HG03571 (cell line): ENCODE results near the gene TRIM9.
A peak's percentile ranks its signal among the peaks of the same experiment; 100 is the strongest.
"Not testable (repeated sequence)": the region's sequence is repeated elsewhere in the genome, so short reads cannot be mapped to it uniquely, and the experiment has no call there.

Experiments
- ATAC-seq: cut with Tn5 transposase; IDR thresholded peaks from one replicate; pipeline ENCODE4 v1.9.1; 2021; ENCODE audit not compliant: unreplicated experiment

The TRIM9 gene

DNA sequence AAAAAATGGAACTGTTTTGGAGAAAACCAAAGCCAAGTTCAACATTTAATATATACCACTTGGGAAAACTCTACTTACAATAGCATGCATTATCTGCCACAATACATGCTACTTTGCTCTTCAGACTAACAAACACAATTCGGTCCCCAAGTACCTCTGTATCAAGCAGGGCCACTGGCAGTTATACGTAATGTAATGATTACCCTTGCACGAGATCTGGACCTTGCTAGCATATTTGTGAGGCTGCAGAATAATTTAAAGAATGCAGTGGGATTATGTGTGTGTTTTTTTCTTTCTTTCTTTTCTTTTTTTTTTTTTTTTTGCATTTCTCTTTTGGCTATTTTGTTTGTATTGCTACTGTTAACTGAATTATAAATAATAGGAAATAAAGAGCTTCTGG is 127.8 kb downstream of the TRIM9 start:
- ATAC-seq: no peak

DNA sequence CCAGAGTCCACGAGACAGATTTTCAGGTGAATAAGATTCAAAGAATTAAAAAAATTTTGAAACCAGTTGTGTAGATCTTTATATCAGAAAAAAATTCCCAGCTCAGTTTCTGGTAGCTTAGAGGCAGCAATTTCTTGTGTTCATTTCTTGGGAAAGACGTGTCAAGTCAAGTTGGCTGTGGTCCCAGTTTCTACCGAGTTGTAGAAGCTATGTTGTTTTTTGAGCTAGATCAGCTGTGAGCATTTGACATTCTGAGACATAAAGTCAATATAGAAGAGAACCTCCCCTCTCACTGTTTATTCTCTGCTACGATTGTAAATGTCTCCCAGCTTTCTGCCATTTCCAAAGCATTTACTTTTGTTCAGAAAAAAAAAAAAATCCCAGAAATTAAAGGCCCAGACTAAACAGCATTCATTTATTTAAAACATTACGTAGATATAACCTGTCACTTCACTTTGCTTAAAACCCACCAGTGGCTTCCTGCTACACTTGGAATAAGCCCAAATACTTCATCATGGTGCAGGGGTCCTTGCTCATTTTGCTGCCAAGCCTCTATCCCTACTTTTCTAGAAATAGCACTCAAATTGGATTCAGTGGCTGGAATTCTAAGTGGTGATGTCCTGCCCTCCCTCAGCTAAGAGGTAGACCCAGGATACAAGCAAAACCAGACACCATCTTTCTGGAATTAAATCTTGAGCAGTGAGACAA is 130.1 kb downstream of the TRIM9 start:
- ATAC-seq: no peak

DNA sequence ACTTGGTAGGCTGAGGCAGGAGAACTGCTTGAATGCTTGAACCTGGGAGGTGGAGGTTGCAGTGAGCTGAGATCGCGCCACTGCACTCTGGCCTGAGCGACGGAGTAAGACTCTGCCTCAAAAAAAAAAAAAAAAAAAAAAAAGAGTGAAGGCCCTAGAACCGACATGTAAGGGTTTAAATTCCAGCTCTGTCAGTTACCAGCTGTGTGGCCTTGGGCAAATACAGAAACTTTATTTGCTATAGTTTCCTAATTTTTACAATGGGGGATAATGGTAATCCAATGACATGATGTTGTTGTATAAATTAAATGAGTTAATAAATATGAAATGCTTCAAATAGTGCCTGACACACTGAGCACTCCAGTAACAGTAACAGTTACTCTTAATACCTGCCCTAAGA is 131.0 kb downstream of the TRIM9 start:
- no peak for ATAC-seq

DNA sequence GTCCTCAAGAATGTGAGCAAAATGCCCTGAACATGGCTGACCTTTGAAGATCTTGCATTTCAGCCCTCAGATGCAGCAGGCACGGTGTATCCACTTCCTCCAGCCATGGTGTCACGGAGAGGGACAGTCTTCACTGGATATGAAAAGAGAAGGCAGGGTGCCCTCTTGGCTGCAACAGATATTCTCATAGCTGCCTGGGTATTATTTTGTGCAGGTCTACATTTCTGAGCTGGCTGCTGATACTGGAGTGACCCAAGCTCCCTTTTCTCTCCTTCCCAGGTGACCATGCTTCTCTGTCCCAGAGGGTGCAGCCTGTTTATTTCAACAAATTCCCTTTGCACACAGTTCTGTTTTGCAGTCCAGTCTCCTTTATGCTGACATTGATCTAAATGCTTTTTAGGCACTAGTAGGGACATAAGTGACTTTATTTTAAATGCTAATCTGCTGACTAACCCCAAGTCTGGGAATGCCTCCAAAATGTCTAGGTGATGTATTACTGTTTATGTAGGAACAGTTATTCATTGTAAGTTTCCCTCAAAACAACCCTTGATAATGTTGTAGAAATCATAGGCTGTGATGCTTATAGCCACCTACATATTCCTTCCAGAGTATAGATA is 133.2 kb downstream of the TRIM9 start:
- ATAC-seq: no peak

DNA sequence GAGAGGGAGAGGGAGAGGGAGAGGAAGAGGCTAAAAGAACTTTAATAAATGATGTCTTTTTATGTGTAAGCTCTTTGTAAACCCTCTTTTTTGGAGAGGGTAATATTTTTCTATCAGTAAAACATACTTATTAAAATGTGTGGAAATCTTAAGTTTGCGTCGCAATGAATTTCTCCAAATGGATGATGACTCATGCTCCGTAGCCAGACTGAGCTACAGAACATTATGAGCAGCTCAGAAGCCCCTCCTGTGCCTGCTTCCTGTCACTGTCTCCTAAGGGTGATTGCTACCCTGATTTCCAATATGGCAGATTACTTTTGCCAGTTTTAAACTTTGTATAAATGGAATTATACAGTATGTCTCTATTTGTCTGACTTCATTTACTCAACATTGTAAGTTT is 137.6 kb downstream of the TRIM9 start:
- no peak for ATAC-seq

DNA sequence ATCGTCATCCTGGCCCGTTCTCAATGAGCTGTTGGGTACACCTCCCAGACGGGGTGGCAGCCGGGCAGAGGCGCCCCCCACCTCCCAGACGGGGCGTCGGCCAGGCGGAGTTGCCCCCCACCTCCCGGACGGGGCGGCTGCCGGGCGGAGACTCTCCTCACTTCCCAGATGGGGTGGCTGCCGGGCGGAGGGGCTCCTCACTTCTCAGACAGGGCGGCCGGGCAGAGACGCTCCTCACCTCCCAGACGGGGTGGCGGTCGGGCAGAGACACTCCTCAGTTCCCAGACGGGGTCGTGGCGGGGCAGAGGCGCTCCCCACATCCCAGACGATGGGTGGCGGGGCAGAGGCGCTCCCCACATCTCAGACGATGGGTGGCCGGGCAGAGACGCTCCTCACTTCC is 138.5 kb downstream of the TRIM9 start:
- not testable (repeated sequence) for ATAC-seq

DNA sequence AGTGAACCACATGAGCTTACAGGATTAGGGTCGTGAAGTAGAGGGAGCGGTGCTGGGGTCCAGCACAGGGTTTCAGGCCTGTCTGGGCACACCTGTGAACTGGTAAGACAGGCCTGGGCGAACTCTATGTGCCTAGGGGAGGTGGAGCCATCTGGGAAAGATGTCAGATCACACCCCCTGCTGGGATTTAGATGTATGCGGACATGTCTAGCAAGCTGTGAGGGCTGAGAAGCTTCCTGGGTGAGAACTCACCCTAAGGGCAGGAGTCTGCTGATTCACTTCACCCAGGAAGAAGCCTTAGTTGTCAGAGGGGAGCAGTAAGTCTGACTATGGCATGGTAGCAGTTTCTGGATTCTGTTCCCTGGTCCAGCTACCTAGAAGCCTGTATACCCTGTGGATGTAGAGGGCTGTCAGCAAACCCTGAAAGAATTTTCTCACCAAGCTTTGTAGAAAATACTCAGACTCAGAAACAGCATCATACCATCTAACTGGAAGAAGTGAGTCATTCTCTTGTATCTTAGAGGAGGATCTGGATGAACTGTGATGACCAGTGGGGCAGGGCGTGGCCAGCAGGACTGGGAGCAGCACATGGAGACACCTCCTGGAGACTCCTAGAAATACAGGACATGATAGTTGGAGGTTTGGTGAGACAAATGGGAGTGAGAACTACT is 139.4 kb downstream of the TRIM9 start:
- no peak for ATAC-seq

DNA sequence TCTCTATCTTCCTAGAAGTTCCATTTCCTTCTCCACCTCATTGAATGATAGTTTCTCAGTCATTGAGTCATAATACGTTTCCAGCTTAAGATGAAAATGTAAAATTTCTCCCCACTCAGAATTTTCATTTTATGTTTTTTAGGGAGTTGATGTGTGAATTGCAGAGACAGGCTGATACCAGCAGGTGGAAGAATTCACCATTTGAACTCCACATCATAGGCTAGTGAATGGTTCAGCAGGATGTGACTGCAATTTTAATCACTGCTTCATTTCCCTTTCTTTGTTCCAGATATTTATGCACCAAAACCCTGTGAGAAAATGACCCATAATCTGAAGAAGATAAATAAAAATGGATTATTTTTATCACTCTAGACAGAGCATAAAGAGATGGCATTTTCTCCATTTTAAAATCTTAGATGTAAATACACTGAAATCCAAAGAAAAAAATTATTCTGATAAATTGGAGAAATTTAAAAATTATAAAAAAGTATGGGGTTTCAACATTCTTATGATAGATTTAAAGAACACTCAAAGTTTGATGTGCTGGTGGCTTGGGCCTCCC is 140.0 kb downstream of the TRIM9 start:
- no peak for ATAC-seq

DNA sequence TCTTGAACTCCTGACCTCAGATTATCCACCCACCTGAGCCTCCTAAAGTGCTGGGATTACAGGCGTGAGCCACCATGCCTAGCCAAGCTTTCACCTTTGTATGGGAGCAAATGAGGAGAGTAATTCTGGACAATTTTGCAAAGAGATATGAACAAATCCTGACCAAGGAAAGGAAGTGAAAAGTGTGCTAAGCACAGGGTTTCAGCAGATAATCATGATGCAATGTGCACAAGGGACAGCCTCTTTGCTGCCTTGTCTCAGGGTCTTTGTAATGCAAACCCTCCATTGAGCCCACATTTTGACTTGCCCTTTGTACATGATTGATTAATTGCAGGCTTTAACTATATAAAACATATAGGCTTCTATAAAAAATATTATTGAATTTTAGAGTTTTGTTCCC is 141.4 kb downstream of the TRIM9 start:
- no peak for ATAC-seq

DNA sequence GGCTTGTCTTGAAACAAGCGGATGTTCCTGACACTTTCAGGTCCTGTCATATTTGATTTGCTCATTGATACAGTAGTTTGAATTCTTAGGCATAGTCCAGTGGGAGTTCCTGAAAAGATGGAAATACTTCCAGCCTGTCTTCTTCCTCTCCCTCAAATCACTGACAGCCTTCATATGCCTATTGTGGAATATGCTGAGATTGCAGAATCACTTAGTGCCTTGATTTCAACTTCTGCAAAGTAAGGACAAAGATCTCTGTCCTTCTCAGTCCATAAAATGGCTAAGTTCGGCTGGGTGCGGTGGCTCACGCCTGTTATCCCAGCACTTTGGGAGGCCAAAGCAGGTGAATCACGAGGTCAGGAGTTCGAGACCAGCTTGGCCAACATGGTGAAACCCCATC is 143.9 kb downstream of the TRIM9 start:
- ATAC-seq: no peak

DNA sequence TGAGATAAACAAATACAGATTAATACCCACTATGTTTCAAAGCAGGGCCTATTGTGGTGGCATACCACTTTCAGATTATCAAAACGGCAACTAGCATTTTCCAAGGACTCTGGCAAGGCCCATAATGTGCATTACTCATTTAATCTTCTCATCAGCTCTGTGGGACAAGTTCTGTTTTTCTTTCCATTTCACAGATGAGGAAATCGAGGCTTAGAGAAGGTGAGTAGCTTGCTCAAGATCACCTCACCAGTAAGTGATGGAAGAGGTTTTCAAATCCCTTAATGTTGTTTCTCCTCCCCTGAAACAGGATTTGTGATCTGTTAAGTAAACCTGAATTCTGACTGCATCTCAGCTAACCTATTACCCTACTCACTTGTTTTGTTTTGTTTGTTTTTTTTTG is 146.7 kb downstream of the TRIM9 start:
- no peak for ATAC-seq

DNA sequence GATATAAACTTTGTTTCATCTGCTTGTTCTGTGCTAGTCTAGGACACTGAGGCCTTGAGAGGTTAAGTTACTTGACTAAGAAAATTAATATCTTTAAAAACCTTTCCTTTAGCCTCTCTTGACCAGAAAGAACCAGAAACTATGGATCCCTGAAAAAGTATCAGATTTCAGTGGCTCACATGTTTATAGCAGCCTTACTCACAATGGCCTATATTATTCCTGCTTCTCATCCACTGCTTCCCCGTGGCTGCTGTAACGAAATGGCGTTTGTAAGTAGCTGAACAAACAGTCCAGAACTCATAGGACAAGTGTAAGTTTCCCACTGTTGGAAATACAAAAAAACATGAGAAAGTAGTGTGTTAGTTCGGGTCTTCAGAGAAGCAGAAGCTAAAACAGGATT is 147.5 kb downstream of the TRIM9 start:
- ATAC-seq: no peak

DNA sequence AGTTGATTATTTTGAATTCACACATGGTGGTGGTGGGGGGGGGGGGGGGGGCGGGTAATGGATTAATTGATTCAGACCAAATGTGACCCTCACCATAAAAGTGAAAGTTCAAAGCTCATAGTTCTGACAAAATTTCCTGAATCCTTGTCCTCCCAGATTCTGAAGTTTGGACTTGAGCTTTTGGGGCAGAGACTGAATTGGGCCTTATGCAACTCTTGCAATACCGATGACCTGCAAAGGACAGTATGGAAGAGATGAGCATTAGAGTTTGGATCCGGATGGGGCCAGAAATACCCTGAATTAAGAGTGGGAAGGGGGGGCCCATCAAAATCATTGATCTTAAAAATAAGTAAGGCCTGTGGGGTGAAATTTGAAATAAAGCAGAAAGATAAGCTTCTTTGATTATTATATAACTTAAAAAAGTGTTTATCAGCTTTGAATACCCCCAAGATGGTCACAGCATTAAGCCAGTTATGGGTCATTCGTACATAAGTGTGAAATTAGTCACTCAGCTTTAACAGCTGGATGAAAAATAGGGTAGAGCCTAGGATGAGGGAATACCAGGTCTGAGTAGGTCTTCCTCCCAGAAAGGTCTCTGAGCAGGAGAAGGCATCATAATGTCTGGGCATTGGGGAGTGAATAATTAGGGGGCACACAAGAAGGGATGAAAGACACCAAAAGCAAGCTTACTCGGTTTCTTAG is 148.5 kb downstream of the TRIM9 start:
- ATAC-seq: no peak

DNA sequence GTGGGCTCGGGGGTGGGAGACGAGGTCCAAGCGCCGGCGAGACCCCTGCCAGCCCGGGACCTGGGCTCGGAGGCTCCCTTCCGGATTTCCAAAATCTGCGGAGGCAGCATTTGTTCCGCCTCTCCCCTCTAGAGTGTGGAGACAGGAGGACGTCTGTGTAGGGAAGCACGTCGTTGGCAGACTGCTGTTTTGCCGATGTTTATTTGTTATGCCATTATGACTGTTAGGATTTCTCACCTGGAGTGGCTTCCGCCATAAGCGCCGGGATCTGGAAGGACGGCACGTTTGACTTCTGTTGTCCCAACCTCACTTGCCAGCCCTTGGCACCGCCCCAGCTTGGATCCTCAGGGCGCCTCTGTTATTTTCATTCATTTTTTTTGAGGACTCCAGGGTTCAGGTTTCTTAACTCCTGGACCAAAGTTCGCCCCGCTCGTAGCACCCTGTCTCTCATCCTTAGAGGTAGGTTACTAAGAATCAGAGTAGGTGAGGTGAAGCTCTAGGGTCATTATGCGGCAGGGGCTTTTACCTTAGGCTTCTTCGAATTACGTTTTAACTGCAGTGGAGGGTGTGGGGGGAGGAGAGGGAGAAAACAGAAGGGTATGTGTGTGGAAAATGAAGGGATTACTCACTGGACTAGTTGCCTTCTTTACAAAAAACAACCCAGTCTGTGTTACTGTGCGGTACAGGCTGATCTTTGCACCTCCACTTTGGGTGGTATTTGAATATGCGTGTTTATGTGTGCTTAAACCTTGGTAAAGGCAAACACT is 150.1 kb downstream of the TRIM9 start:
- no peak for ATAC-seq

DNA sequence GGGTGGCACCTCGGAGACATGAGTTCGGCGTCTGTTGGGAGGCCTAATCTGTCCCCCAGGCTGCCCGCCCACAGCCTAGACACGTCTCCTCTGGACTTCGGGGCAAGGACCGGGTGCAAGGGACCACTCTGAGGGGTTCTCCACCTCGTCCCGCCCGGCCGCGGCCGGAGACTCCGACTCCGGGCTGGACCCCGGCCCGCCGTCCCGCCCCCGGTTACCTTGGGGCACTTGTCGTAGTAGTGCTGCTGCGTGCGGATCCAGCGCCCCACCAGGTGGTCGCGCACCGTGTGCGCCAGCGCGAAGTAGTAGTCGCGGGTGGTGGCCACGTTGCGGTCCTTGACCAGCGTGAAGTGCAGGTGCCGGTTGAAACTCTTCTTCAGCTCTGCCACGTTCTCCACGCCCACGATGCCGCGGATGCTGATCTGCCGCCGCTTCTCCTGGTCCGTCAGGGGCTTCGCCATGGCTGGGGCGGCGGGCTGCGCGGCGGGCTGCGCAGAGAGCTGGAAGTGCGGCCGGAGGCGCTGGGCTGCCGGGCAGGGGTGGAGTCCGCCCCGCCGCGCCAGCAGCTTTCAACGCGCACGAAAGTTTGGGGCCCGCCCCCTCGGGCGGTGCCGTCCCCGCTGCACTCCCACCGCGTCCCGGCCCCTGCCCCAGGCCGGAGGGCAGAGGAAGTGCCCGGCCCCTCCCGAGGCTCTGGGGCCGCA is 150.8 kb downstream of the TRIM9 start, which contains the start of gene PYGL:
Gene PYGL (minus strand): TSS at position 541 of the 704 bp plus-strand sequence. CDS start 80 bp downstream, at position 461.
- peak; percentile 60 for ATAC-seq

DNA sequence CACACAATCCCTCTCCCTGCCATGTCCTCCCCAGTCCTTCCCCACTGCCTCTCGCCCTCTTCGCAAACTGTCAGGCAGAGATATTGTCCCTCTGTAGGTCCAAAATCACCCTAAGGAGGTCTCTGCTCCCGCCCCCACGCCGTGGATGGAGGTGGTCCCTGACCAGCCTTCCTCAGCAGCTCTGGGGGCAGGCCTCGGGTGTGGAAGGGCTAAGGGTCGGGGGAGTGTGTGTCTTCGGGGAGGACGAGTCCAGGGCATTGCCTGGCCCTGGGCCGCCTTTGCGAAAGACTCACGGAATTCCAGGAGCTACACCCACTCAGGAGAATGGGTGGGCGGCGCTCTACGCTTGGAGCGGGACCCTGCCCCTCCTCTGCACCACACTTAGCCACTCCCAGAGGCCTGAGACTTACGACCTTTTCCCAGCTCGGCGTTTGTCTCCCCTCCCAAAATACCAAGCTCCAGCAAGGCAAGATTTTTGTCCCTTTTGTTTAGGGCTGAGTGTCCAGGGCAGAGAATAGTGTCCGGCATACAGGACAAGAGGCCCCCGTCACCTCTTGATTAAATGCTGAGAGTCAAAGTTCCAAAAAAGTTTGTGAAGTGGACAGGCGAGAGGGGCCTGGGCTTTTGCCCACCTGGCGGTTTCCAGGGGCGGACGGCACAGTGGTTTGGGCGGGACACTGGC is 151.5 kb downstream of the TRIM9 start:
- ATAC-seq: no peak

DNA sequence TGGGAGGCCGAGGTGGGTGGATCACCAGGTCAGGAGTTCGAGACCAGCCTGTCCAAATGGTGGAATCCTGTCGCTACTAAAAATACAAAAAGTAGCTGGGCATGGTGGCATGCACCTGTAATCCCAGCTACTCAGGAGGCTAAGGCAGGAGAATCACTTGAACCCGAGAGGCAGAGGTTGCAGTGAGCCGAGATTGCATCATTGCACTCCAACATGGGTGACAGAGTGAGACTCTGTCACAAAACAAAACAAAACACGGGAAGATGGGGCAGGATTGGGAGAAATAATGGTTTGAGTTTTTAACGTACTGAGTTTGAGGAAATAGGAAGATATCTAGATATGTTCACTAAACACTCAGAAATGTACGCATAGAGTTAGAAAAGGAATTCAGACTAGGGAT is 153.3 kb downstream of the TRIM9 start:
- not testable (repeated sequence) for ATAC-seq

DNA sequence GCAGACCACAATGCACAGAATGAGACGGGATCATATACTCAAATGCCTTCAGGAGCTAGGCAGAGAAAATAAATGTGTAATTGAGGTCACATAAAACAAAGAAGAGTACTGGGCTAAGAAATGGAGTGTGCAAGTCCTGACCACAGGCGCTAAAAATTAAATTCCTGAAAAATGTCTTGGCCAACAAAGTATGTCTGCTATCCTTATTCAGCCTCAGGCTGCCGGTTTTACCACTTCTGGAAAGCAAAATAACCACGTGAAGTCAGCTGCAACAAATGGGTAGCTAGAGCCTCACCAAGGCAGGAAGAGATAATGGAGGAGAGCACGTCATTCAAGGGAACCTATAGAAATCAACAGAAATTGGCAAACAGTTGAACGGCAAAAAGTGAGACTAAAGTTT is 153.8 kb downstream of the TRIM9 start:
- ATAC-seq: no peak

DNA sequence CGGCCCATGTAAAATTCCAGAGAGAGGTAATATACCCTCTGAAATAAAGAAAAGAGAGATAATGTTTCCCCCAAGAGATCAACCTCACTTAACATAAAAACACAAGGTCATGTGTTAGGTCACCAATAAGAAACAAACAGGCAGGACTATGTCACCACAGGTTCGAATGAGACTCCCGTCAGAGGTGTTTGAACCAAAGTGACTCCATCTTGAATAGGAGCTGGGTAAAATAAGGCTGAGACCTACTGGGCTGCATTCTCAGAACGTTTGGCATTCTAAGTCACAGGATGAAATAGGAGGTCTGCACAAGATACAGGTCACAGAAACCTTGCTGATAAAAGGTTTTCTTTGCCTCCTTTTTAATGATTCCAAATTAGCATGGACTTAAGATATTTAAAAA is 157.1 kb downstream of the TRIM9 start:
- no peak for ATAC-seq
